Measurements from ENCODE around the gene HCST. TPM values are rescaled to one million over a fixed set of nuclear protein-coding genes. Genes with fewer than 3 reads are reported as not detected.

The HCST gene
- total and polyA plus RNA-seq, 12 donors = 2.8 to 97.2 (median 10.5) TPM; not detected in 1

- no peak overlapping the region for H3K4me3 ChIP-seq
- intact Hi-C loops (cut with DNase I) = no loop called here
- H3K36me3 ChIP-seq (replicated peaks in 1 of 2) = no peaks in the 10 kb centered on the region
- H3K4me1 ChIP-seq (replicated peaks in 1 of 2) = peaks cover 0 to 7% of the 10 kb centered on the region in 2 donors
- H3K27ac ChIP-seq = peak overlapping the region in 3 of 5 donors; percentile 32 to 82 (median 45)
- DNase-seq = no peak
- H3K9me3 ChIP-seq (replicated peaks in 1 of 3) = no peaks in the 10 kb centered on the region
- WGBS, 4 donors = 70 to 76% (median 74%) methylated on average over 6 of the region's 6 CpGs
- no peaks in the 10 kb centered on the region for H3K27me3 ChIP-seq
- TF ChIP-seq CTCF (IDR thresholded peaks at IDR 0.05) (no peak), POLR2A (IDR thresholded peaks at IDR 0.05) (no peak)
Observed at GRCh38 chr19:35905178-35905727, 2.9 kb downstream of the HCST start.

GRCh38 chr19:35907377-35907745 lies 5.0 kb downstream of the HCST start:
- WGBS, 4 donors = 46 to 74% (median 53%) methylated on average over 6 to 12 of the region's 12 CpGs
- H3K27ac ChIP-seq = peak overlapping the region in 3 of 5 donors; percentile 59 to 89 (median 64)
- no peaks in the 10 kb centered on the region for H3K4me1 ChIP-seq (replicated peaks in 1 of 2)
- intact Hi-C loops (cut with DNase I) = no loop called here
- H3K27me3 ChIP-seq = no peaks in the 10 kb centered on the region
- TF ChIP-seq POLR2A (IDR thresholded peaks at IDR 0.05) = no peak
- no peaks in the 10 kb centered on the region for H3K36me3 ChIP-seq (replicated peaks in 1 of 2)
- H3K9me3 ChIP-seq (replicated peaks in 1 of 3) = no peaks in the 10 kb centered on the region
- peak overlapping the region in 1 of 4 donors; percentile 20 for H3K4me3 ChIP-seq
- DNase-seq = no peak

- Histone ChIP-seq H3K9me3 (replicated peaks in 1 of 3) (no peaks in the 10 kb centered on the region), H3K4me3 (peak within 1 kb of the TSS in 1 of 4 donors; percentile 20), H3K36me3 (replicated peaks in 1 of 2) (no peaks in the 10 kb centered on the region), H3K27me3 (no peaks in the 10 kb centered on the region), H3K4me1 (replicated peaks in 1 of 2) (no peaks in the 10 kb centered on the region), H3K27ac (peak within 1 kb of the TSS; percentile 3 to 89 (median 59))
- intact Hi-C loops (cut with DNase I) = no loop called here
- TF ChIP-seq POLR2A (IDR thresholded peaks at IDR 0.05) (peak in 1 of 2 donors; percentile 23), CTCF (IDR thresholded peaks at IDR 0.05) (no peak)
- DNase-seq = peak in 3 of 7 donors; percentile 37 to 41 (median 40)
- 59 to 69% (median 65%) methylated on average over 9 of the region's 9 CpGs for WGBS, 4 donors
Observed at GRCh38 chr19:35908010-35908441, 5.7 kb downstream of the HCST start, which contains the start of gene TYROBP. TYROBP (minus strand) TSS chr19:35908295; CDS start chr19:35908228, 67 bp downstream.

GRCh38 chr19:35908973-35909683 lies 6.8 kb downstream of the HCST start:
- Histone ChIP-seq H3K27me3 (no peaks in the 10 kb centered on the region), H3K4me3 (no peak overlapping the region), H3K27ac (peak overlapping the region in 4 of 5 donors; percentile 3 to 89 (median 66)), H3K36me3 (replicated peaks in 1 of 2) (no peaks in the 10 kb centered on the region), H3K9me3 (replicated peaks in 1 of 3) (no peaks in the 10 kb centered on the region), H3K4me1 (replicated peaks in 1 of 2) (no peaks in the 10 kb centered on the region)
- TF ChIP-seq CTCF (IDR thresholded peaks at IDR 0.05) = no peak
- no peak for TF ChIP-seq POLR2A (IDR thresholded peaks at IDR 0.05)
- intact Hi-C loops (cut with DNase I) = no loop called here
- 56 to 72% (median 70%) methylated on average over 9 to 10 of the region's 10 CpGs for WGBS, 4 donors
- peak; percentile 60 to 85 (median 76) for DNase-seq
